AG04449 (cell line): Measurements from ENCODE around the gene GPATCH1.

ENCODE experiments used
- CTCF ChIA-PET: fragments of 350-600 bp; formaldehyde crosslinking; extraction: SDS; loops from one replicate; lab custom pipeline; 2021; ENCODE audit warnings: antibody characterized with exemption; lab: Yijun Ruan, JAX
- POLR2A ChIA-PET: fragments of 400-600, 350-600 bp; formaldehyde crosslinking; extraction: SDS; loops from one replicate; lab custom pipeline; 2020; ENCODE audit warnings: antibody characterized with exemption, inconsistent platforms; lab: Yijun Ruan, JAX
- DNase-seq: peaks from one replicate; pipeline ENCODE4 v3.0.0-alpha.2; 2010; ENCODE audit warnings: low read depth, low spot score
- H3K4me3 ChIP-seq: 2 replicates; pipeline ENCODE4 v1.5.1; 2011; ENCODE audit warnings: low read depth, mild to moderate bottlenecking, control low read depth, low read length
- CTCF ChIP-seq: IDR thresholded peaks from one replicate; pipeline ENCODE4 v1.5.1; 2011; ENCODE audit warnings: mild to moderate bottlenecking, moderate library complexity, low read length, control low read depth, inconsistent platforms; ENCODE audit not compliant: insufficient read depth; ENCODE audit errors: missing control alignments

Gene GPATCH1

GRCh38 chr19:33102893-33103292, 21.9 kb downstream of the GPATCH1 start:
- H3K4me3 ChIP-seq = no peak overlapping the region
- ChIA-PET CTCF (interaction anchor here (0.7 to 1.8 kb wide), 4 partner anchors 14 to 128 kb away, joined by 3 to 9 read pairs (median 3); no protein-coding TSS in a partner anchor), POLR2A (no interaction called here)
- no peak for DNase-seq
- no peak for TF ChIP-seq CTCF

GRCh38 chr19:33108161-33108560, 27.2 kb downstream of the GPATCH1 start:
- DNase-seq = no peak
- H3K4me3 ChIP-seq = no peak overlapping the region
- ChIA-PET POLR2A (no interaction called here), CTCF (interaction anchor here (1.1 to 1.8 kb wide), 2 partner anchors 11 to 17 kb away, joined by 4 to 5 read pairs; no protein-coding TSS in a partner anchor)
- TF ChIP-seq CTCF = no peak

DNA sequence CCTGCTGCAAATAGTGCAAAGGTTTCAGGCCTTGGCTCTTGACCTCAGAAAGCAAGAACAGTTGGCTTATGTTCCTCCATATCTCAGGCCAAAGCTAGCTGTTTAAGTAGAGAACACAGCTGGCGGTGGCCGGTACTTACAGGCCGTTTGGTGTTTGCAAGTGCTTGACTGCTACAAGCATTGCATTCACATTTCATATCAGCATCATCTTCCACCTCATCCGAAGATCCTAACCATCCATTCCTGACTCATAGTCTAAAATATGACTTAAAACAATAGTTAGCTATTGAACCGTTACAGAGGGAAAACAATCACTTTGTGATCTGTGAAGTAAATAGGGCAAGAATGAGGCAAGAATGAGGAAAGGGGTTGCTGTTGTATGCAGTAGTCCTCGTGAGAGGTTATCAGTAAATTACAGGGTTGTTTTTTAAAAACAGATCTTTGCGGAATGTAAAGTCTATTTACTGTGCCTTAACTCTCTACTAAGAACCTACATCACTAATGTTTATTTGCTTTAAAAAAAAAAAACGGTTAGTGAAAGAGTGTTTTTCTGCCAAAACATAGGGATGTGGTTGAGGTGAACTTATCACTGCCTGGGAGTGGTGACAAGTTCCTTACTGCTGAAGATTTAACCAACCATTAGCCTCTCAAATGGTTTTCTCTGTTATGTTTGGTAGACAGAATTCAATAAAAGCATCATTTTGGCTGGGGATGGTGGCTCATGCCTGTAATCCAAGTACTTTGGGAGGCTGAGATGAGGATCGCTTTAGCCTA, 29.3 kb downstream of the GPATCH1 start:
- H3K4me3 ChIP-seq = no peak overlapping the region
- TF ChIP-seq CTCF = no peak
- ChIA-PET CTCF (interaction anchor here (1.0 to 2.2 kb wide), 3 partner anchors 9 to 134 kb away, joined by 3 to 7 read pairs (median 6); no protein-coding TSS in a partner anchor), POLR2A (no interaction called here)
- DNase-seq = peak; percentile 21

- TF ChIP-seq CTCF = no peak
- DNase-seq = no peak
- ChIA-PET CTCF (interaction anchor here (3.4 kb wide), 1 partner anchor 136 kb away, joined by 17 read pairs; no protein-coding TSS in a partner anchor), POLR2A (no interaction called here)
- no peak overlapping the region for H3K4me3 ChIP-seq
Observed at GRCh38 chr19:33111587-33111986, 30.6 kb downstream of the GPATCH1 start.

GRCh38 chr19:33114312-33114711, 33.3 kb downstream of the GPATCH1 start:
- POLR2A ChIA-PET = no interaction called here
- H3K4me3 ChIP-seq = no peak overlapping the region
- no peak for DNase-seq
- CTCF ChIA-PET = interaction anchor here (2.9 to 3.4 kb wide), 2 partner anchors 11 to 139 kb away, joined by 17 to 20 read pairs; no protein-coding TSS in a partner anchor
- TF ChIP-seq CTCF = no peak

GRCh38 chr19:33117501-33117900, 36.5 kb downstream of the GPATCH1 start:
- POLR2A ChIA-PET = no interaction called here
- CTCF ChIA-PET = interaction anchor here (0.6 to 6.1 kb wide), 7 partner anchors 9 to 631 kb away, joined by 3 to 89 read pairs (median 6); no protein-coding TSS in a partner anchor
- H3K4me3 ChIP-seq = no peak overlapping the region
- no peak for TF ChIP-seq CTCF
- DNase-seq = no peak
